SK-N-SH (cell line): ENCODE measurements around the gene ROPN1. TPM values are rescaled to one million over a fixed set of nuclear protein-coding genes. Genes with fewer than 3 reads are reported as not detected.
A peak's percentile ranks its signal among the peaks of the same experiment; 100 is the strongest.

ENCODE experiments used
- CTCF ChIA-PET: fragments of 300-600, 350-600 bp; formaldehyde crosslinking; extraction: SDS; loops from one replicate; lab custom pipeline; 2021; lab: Yijun Ruan, JAX
- POLR2A ChIA-PET: fragments of 350-600 bp; sonication (Branson Sonifier 250); formaldehyde crosslinking; extraction: SDS; loops from one replicate; lab custom pipeline; 2020; ENCODE audit warnings: antibody characterized with exemption, inconsistent platforms; lab: Yijun Ruan, JAX
- DNase-seq: peaks from one replicate; pipeline ENCODE4 v3.0.0; 2012
- H2AFZ ChIP-seq: fragments of 200-600 bp; sonication (generic); 2 replicates; pipeline ENCODE4 v1.8.1; 2016; ENCODE audit warnings: antibody characterized with exemption, mild to moderate bottlenecking, low read depth
- H3F3A ChIP-seq: fragments of 200-600 bp; sonication (generic); replicated peaks from 2 replicates; pipeline ENCODE3; 2016; ENCODE audit warnings: antibody characterized with exemption, mild to moderate bottlenecking; ENCODE audit not compliant: insufficient read depth
- H3K27ac ChIP-seq, 2 experiments: fragments of 200-500 bp in 1 of 2; fragments of 200-600 bp in 1 of 2; sonication (Bioruptor generic) in 1 of 2; sonication (generic), shearing (Covaris generic) in 1 of 2; 2 replicates each; pipeline versions ENCODE4 v1.5.1 to v1.6.1; 2014 to 2016; ENCODE audit warnings: low read depth in 2 of 2, inconsistent platforms in 1 of 2, low read length in 1 of 2, mild to moderate bottlenecking in 1 of 2, mixed read lengths in 1 of 2
- H3K27me3 ChIP-seq: fragments of 200-600 bp; sonication (generic), shearing (Covaris generic); 2 replicates; pipeline ENCODE4 v1.6.1; 2016; ENCODE audit warnings: mixed run types; ENCODE audit not compliant: insufficient read depth
- H3K36me3 ChIP-seq, 2 experiments: fragments of 200-500 bp in 1 of 2; fragments of 200-600 bp in 1 of 2; sonication (Bioruptor generic) in 1 of 2; sonication (generic) in 1 of 2; replicated peaks in 1 of 2; 2 replicates each; pipeline versions ENCODE3 to v1.5.1; 2014 to 2016; ENCODE audit warnings: low read length in 1 of 2, mild to moderate bottlenecking in 1 of 2; ENCODE audit not compliant: insufficient read depth in 2 of 2, control insufficient read depth in 1 of 2
- H3K4me1 ChIP-seq, 2 experiments: fragments of 200-500 bp in 1 of 2; fragments of 200-600 bp in 1 of 2; sonication (Bioruptor generic) in 1 of 2; sonication (generic), shearing (Covaris generic) in 1 of 2; 2 replicates each; pipeline versions ENCODE4 v1.5.1 to v1.6.1; 2014 to 2016; ENCODE audit warnings: low read depth in 1 of 2, low read length in 1 of 2, mixed run types in 1 of 2; ENCODE audit not compliant: insufficient read depth in 2 of 2, control insufficient read depth in 1 of 2
- H3K4me2 ChIP-seq: fragments of 200-600 bp; sonication (generic), shearing (Covaris generic); 2 replicates; pipeline ENCODE4 v1.6.1; 2017; ENCODE audit warnings: mixed run types
- H3K4me3 ChIP-seq, 2 experiments: fragments of 200-500 bp in 1 of 2; fragments of 200-600 bp in 1 of 2; sonication (Bioruptor generic) in 1 of 2; sonication (generic), shearing (Covaris generic) in 1 of 2; 2 replicates each; pipeline versions ENCODE4 v1.5.1 to v1.8.1; 2014 to 2016; ENCODE audit warnings: low read depth in 2 of 2, inconsistent platforms in 1 of 2, low read length in 1 of 2, mild to moderate bottlenecking in 1 of 2, mixed read lengths in 1 of 2, moderate library complexity in 1 of 2
- H3K79me2 ChIP-seq: fragments of 200-600 bp; sonication (generic); 2 replicates; pipeline ENCODE4 v1.8.1; 2017; ENCODE audit warnings: mild to moderate bottlenecking; ENCODE audit not compliant: insufficient read depth
- H3K9ac ChIP-seq: fragments of 200-600 bp; sonication (generic); 2 replicates; pipeline ENCODE4 v1.6.1; 2017; ENCODE audit warnings: mixed run types
- H3K9me2 ChIP-seq: fragments of 200-600 bp; sonication (generic); 2 replicates; pipeline ENCODE4 v1.6.1; 2017; ENCODE audit warnings: mixed run types
- H3K9me3 ChIP-seq: fragments of 200-600 bp; sonication (generic); 2 replicates; pipeline ENCODE4 v1.6.1; 2017; ENCODE audit warnings: mixed run types, mild to moderate bottlenecking, moderate library complexity
- H4K20me1 ChIP-seq: fragments of 200-600 bp; sonication (generic); 2 replicates; pipeline ENCODE4 v1.6.1; 2017; ENCODE audit warnings: mild to moderate bottlenecking, mixed run types; ENCODE audit not compliant: insufficient read depth
- CHD2 ChIP-seq: fragments of 150-350 bp; IDR thresholded peaks from 2 replicates; pipeline ENCODE4 v1.6.1; 2018; ENCODE audit warnings: low read length; ENCODE audit not compliant: partially characterized antibody
- ELF1 ChIP-seq: IDR thresholded peaks from 2 replicates; pipeline ENCODE4 v1.4.0; 2012
- EP300 ChIP-seq, 2 experiments: IDR thresholded peaks; 2 replicates each; pipeline versions ENCODE4 v1.4.0 to v1.6.1; 2012; ENCODE audit warnings: borderline replicate concordance in 1 of 2, low read depth in 1 of 2, low read length in 1 of 2
- FOSL2 ChIP-seq: IDR thresholded peaks from 2 replicates; pipeline ENCODE4 v1.4.0; 2012; ENCODE audit warnings: low read depth, mild to moderate bottlenecking, moderate library complexity, borderline replicate concordance
- GABPA ChIP-seq: IDR thresholded peaks from 2 replicates; pipeline ENCODE4 v1.4.0; 2012; ENCODE audit warnings: low read depth, mild to moderate bottlenecking
- GATA2 ChIP-seq: sonication (generic); formaldehyde crosslinking; IDR thresholded peaks from 2 replicates; pipeline ENCODE4 v1.5.0; 2020; ENCODE audit warnings: mild to moderate bottlenecking, missing genetic modification reagents
- JUND ChIP-seq: IDR thresholded peaks from 2 replicates; pipeline ENCODE4 v1.4.0; 2012
- MAX ChIP-seq: IDR thresholded peaks from 2 replicates; pipeline ENCODE4 v1.4.0; 2012; ENCODE audit warnings: low read depth
- MXI1 ChIP-seq: IDR thresholded peaks from 2 replicates; pipeline ENCODE4 v1.6.1; 2012; ENCODE audit warnings: mild to moderate bottlenecking, low read depth, low read length, improper control_type of control experiment
- NFIC ChIP-seq: IDR thresholded peaks from 2 replicates; pipeline ENCODE4 v1.4.0; 2012; ENCODE audit warnings: borderline replicate concordance
- RAD21 ChIP-seq: IDR thresholded peaks from 2 replicates; pipeline ENCODE4 v1.6.1; 2012; ENCODE audit warnings: mild to moderate bottlenecking, low read length
- RFX5 ChIP-seq: IDR thresholded peaks from 2 replicates; pipeline ENCODE4 v1.6.1; 2012; ENCODE audit warnings: mild to moderate bottlenecking, improper control_type of control experiment, low read length
- RXRA ChIP-seq: IDR thresholded peaks from 2 replicates; pipeline ENCODE4 v1.4.0; 2012; ENCODE audit warnings: low read depth, mild to moderate bottlenecking, borderline replicate concordance
- SIN3A ChIP-seq: IDR thresholded peaks from 2 replicates; pipeline ENCODE4 v1.6.1; 2012; ENCODE audit warnings: low read depth, mild to moderate bottlenecking, low read length, moderate library complexity, borderline replicate concordance
- SMC3 ChIP-seq: IDR thresholded peaks from 2 replicates; pipeline ENCODE4 v1.6.1; 2012; ENCODE audit warnings: low read depth, low read length, improper control_type of control experiment
- TAF1 ChIP-seq: IDR thresholded peaks from 2 replicates; pipeline ENCODE4 v1.6.1; 2012; ENCODE audit warnings: low read depth, mild to moderate bottlenecking, low read length, moderate library complexity, borderline replicate concordance
- TCF12 ChIP-seq: IDR thresholded peaks from 2 replicates; pipeline ENCODE4 v1.4.0; 2012
- TEAD4 ChIP-seq: IDR thresholded peaks from 2 replicates; pipeline ENCODE4 v1.4.0; 2012; ENCODE audit warnings: mild to moderate bottlenecking, borderline replicate concordance; ENCODE audit not compliant: insufficient read depth
- USF1 ChIP-seq: IDR thresholded peaks from 2 replicates; pipeline ENCODE4 v1.4.0; 2012; ENCODE audit warnings: low read depth, borderline replicate concordance
- YY1 ChIP-seq: IDR thresholded peaks from 2 replicates; pipeline ENCODE4 v1.4.0; 2012; ENCODE audit warnings: low read depth, mild to moderate bottlenecking
- ZBTB33 ChIP-seq: IDR thresholded peaks from 2 replicates; pipeline ENCODE4 v1.4.0; 2012; ENCODE audit warnings: low read depth, borderline replicate concordance
- WGBS: methylation state at CpG from one replicate; pipeline ENCODE4 v1.1.6; 2017; ENCODE audit warnings: low lambda C conversion rate; 5-methylcytosine and 5-hydroxymethylcytosine counted together
- polyA plus RNA-seq, 3 experiments: library from polyadenylated mRNA; depleted of rRNA; stranded (reverse); fragments of >200 nt; gene quantifications; 2 replicates each; pipeline ENCODE4 v1.2.3, GENCODE V29; 2012
- TF ChIP-seq, protein P1 (sequence below): IDR thresholded peaks from 2 replicates; pipeline ENCODE4; 2012

Gene ROPN1
- polyA plus RNA-seq, 1 of the 3 experiments (the other 2 are of a cell fraction), result 0.05 TPM

DNA sequence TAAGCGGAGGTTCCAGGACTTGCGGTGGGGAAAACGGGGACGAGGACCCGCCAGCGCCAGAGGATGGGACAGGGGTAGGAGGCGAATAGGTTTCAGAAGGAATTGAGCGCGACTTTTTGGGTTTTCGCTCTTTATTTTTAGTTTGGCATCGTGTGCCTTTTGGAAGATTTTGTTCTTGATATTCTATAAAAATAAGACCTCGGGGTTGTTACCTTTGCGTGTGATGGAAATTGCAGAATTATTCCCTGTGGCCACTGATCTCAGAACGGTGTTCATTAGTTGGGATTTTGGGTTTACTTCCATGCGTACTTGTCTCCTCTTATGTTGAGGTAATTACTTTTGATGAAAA is 30.4 kb downstream of the ROPN1 start:
- Histone ChIP-seq H3K4me3 (peak overlapping the region; percentile 81 to 95), H3K9me2 (no peaks in the 10 kb centered on the region), H3K79me2 (peaks cover 44% of the 10 kb centered on the region), H3K4me2 (peak overlapping the region; percentile 90), H3K36me3 (peaks cover 4 to 14% of the 10 kb centered on the region in 2 experiments), H4K20me1 (no peaks in the 10 kb centered on the region), H3K27me3 (no peaks in the 10 kb centered on the region), H3K27ac (peak overlapping the region; percentile 51 to 82), H3K4me1 (peaks cover 3 to 19% of the 10 kb centered on the region in 2 experiments; a peak in 3 of 4 replicates), H3K9ac (peak overlapping the region; percentile 94; the same call in 1 of the 2 replicates), H3F3A (peaks cover 16% of the 10 kb centered on the region), H3K9me3 (no peaks in the 10 kb centered on the region), H2AFZ (peak overlapping the region; percentile 84)
- no peak for DNase-seq
- WGBS, result 4% methylated on average over 15 of the region's 15 CpGs
- ChIA-PET POLR2A (interaction anchor here (1.1 to 1.8 kb wide), 2 partner anchors 19 to 71 kb away, joined by 4 to 7 read pairs; partner anchors contain the start of gene KALRN), CTCF (interaction anchor here (0.6 kb wide), 1 partner anchor 75 kb away, joined by 3 read pairs; no protein-coding TSS in a partner anchor)
- no peak for TF ChIP-seq NFIC
- no peak for TF ChIP-seq ELF1

GRCh38 chr3:123960781-123961507 is 31.0 kb downstream of the ROPN1 start, which contains the start of gene CCDC14:
CCDC14 (minus strand) TSS chr3:123961229; CDS start chr3:123961173, 56 bp downstream.
- H4K20me1 ChIP-seq, result no peaks in the 10 kb centered on the region
- ChIA-PET CTCF (interaction anchor here (0.6 kb wide), 2 partner anchors 75 to 116 kb away, joined by 3 read pairs; no protein-coding TSS in a partner anchor), POLR2A (interaction anchor here (0.6 to 1.8 kb wide), 3 partner anchors 19 to 75 kb away, joined by 3 to 7 read pairs (median 4); partner anchors contain the start of gene KALRN)
- peaks cover 3 to 19% of the 10 kb centered on the region in 2 experiments; a peak in 3 of 4 replicates for H3K4me1 ChIP-seq
- H2AFZ ChIP-seq, result peak within 1 kb of the TSS; percentile 84
- no peaks in the 10 kb centered on the region for H3K27me3 ChIP-seq
- H3F3A ChIP-seq, result peaks cover 16% of the 10 kb centered on the region
- peak within 1 kb of the TSS; percentile 90 for H3K4me2 ChIP-seq
- DNase-seq, result peak; percentile 90
- peak within 1 kb of the TSS; percentile 94 for H3K9ac ChIP-seq
- peak within 1 kb of the TSS; percentile 81 to 95 for H3K4me3 ChIP-seq
- H3K9me3 ChIP-seq, result no peaks in the 10 kb centered on the region
- no peaks in the 10 kb centered on the region for H3K9me2 ChIP-seq
- peaks cover 9 to 19% of the 10 kb centered on the region in 2 experiments for H3K36me3 ChIP-seq
- peaks cover 44% of the 10 kb centered on the region for H3K79me2 ChIP-seq
- WGBS, result 1% methylated on average over 39 of the region's 55 CpGs
- H3K27ac ChIP-seq, result peak within 1 kb of the TSS; percentile 82 to 95
- TF ChIP-seq RXRA (no peak), SIN3A (peak; percentile 74; the same call in 1 of the 2 replicates), TCF12 (no peak), MAX (peak; percentile 92), TEAD4 (no peak), SMC3 (no peak), USF1 (no peak), EP300 (IDR thresholded peaks at IDR 0.05; ENCODE audit: borderline replicate concordance in 1 of 2, low read depth in 1 of 2, low read length in 1 of 2) (no peak), RFX5 (no peak), GATA2 (CRISPR knock-in tag) (no peak), MXI1 (peak; percentile 74), GABPA (peak; percentile 88), YY1 (no peak), CHD2 (no peak), FOSL2 (no peak), ZBTB33 (no peak), TAF1 (peak; percentile 77), JUND (no peak), RAD21 (no peak), NFIC (no peak)
- TF ChIP-seq, protein P1, sequence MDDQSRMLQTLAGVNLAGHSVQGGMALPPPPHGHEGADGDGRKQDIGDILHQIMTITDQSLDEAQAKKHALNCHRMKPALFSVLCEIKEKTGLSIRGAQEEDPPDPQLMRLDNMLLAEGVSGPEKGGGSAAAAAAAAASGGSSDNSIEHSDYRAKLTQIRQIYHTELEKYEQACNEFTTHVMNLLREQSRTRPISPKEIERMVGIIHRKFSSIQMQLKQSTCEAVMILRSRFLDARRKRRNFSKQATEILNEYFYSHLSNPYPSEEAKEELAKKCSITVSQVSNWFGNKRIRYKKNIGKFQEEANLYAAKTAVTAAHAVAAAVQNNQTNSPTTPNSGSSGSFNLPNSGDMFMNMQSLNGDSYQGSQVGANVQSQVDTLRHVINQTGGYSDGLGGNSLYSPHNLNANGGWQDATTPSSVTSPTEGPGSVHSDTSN, result 0 out of 2 replicates have a peak, but pooled peaks have one; percentile 8
